Neural crest cell (in vitro differentiated cells): Measurements from ENCODE around the gene VAPB. TPM values are rescaled to one million over a fixed set of nuclear protein-coding genes. Genes with fewer than 3 reads are reported as not detected.

Source experiments
- DNase-seq: peaks from one replicate; pipeline ENCODE4 v3.0.0; 2021; ENCODE audit warnings: low read depth, mixed read lengths, low spot score
- H3K27ac Mint-ChIP-seq: one replicate; pipeline ENCODE4 v1.8.0; 2021; ENCODE audit warnings: mild to moderate bottlenecking, mixed read lengths; ENCODE audit not compliant: unreplicated experiment
- H3K27me3 Mint-ChIP-seq: 2 replicates; pipeline ENCODE4 v1.8.0; 2021; ENCODE audit warnings: low read depth, mild to moderate bottlenecking, mixed read lengths
- H3K36me3 Mint-ChIP-seq: 2 replicates; pipeline ENCODE4 v1.8.0; 2021; ENCODE audit warnings: low read depth, mild to moderate bottlenecking, mixed read lengths
- H3K4me1 Mint-ChIP-seq: 2 replicates; pipeline ENCODE4 v1.8.0; 2021; ENCODE audit warnings: mixed read lengths
- H3K4me3 Mint-ChIP-seq: one replicate; pipeline ENCODE4 v1.8.0; 2021; ENCODE audit warnings: mild to moderate bottlenecking, mixed read lengths
- H3K9me3 Mint-ChIP-seq: 2 replicates; pipeline ENCODE4 v1.8.0; 2021; ENCODE audit warnings: mixed read lengths
- total RNA-seq: library from RNA; stranded (reverse); gene quantifications from 2 replicates; pipeline ENCODE4 v1.2.1, GENCODE V29; 2021
- TF ChIP-seq, protein P1 (sequence below): fragments of 200-600 bp; sonication (generic); conservative IDR thresholded peaks from 2 replicates; pipeline ENCODE4 v1.5.0; 2021; ENCODE audit warnings: antibody characterized with exemption, mild to moderate bottlenecking

Gene VAPB
- total RNA-seq, 1 donor from 2014 or later: 57.7 TPM

DNA sequence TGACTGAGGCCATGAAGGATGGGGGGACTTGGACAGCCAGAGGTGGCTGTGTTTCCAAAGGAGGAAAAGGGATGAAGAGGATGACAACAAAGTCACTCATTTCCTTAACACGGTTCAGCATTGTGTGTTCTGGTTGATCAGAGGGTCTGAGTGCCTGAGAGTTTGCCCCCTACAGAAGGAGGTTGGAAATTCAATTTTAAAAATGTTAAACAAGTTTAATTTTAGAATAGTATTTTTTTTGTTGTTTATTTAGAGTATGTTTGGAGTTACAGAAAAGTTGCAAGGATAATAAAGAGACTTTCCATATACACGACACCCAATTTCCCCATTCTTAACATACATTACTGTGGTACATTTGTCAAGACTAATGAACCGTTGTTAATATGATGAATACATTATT, 10.3 kb upstream of the VAPB start:
- no peak overlapping the region for H3K4me3 Mint-ChIP-seq

DNA sequence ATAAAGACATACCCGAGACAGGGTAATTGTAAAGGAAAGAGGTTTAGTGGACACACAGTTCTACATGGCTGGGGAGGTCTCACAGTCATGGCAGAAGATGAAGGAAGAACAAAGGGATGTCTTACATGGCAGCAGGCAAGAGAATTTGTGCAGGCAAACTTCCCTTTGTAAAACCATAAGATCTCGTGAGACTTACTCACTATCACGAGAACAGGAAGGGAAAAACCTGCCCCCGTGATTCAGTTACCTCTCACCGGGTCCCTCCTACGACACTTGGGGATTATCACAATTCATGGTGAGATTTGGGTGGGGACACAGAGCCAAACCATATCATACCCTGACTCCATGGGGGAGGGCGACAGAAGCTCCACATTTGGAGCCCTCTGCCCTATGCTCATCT, 7.4 kb upstream of the VAPB start:
- Mint-ChIP-seq H3K36me3 (no peaks in the 10 kb centered on the region), H3K4me1 (peaks cover 4% of the 10 kb centered on the region)

More for the DNA sequence above, 10.3 kb upstream of the VAPB start:
- TF ChIP-seq, protein P1, sequence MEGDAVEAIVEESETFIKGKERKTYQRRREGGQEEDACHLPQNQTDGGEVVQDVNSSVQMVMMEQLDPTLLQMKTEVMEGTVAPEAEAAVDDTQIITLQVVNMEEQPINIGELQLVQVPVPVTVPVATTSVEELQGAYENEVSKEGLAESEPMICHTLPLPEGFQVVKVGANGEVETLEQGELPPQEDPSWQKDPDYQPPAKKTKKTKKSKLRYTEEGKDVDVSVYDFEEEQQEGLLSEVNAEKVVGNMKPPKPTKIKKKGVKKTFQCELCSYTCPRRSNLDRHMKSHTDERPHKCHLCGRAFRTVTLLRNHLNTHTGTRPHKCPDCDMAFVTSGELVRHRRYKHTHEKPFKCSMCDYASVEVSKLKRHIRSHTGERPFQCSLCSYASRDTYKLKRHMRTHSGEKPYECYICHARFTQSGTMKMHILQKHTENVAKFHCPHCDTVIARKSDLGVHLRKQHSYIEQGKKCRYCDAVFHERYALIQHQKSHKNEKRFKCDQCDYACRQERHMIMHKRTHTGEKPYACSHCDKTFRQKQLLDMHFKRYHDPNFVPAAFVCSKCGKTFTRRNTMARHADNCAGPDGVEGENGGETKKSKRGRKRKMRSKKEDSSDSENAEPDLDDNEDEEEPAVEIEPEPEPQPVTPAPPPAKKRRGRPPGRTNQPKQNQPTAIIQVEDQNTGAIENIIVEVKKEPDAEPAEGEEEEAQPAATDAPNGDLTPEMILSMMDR: peak; percentile 26
- Mint-ChIP-seq H3K9me3 (peaks cover 6% of the 10 kb centered on the region), H3K4me1 (peaks cover 27% of the 10 kb centered on the region), H3K36me3 (no peaks in the 10 kb centered on the region), H3K27me3 (peaks cover 7% of the 10 kb centered on the region), H3K27ac (no peak overlapping the region)
- no peak for DNase-seq

DNA sequence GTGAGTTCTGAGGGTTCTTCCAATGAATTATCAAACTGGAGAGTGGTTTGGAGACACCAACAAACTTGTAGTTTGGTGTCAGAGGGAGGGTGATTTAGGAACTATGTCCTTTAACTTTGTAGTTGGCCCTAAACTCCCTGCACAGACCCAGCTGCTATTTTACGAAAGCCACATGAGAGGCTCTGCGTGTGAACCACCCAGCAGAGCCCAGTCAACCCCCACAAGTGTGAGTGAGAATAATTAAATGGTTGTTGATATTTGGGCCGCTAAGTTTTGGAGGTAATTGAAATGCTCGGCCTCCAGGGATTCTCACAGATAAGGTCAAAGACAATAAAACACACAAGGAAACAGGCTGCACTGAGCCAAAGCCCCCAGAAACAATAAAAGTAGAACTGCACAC, 6.9 kb upstream of the VAPB start:
- H3K9me3 Mint-ChIP-seq: peaks cover 6% of the 10 kb centered on the region
- no peak overlapping the region for H3K27ac Mint-ChIP-seq
- H3K36me3 Mint-ChIP-seq: no peaks in the 10 kb centered on the region
- TF ChIP-seq, protein P1: no peak
- H3K4me3 Mint-ChIP-seq: no peak overlapping the region
- peaks cover 2% of the 10 kb centered on the region for H3K27me3 Mint-ChIP-seq
- no peak for DNase-seq
- peaks cover 3% of the 10 kb centered on the region for H3K4me1 Mint-ChIP-seq

More for the DNA sequence above, 7.4 kb upstream of the VAPB start:
- H3K27me3 Mint-ChIP-seq: peaks cover 2% of the 10 kb centered on the region
- peak overlapping the region; percentile 45 for H3K27ac Mint-ChIP-seq
- peaks cover 6% of the 10 kb centered on the region for H3K9me3 Mint-ChIP-seq
- TF ChIP-seq, protein P1: no peak
- no peak for DNase-seq
- H3K4me3 Mint-ChIP-seq: no peak overlapping the region

DNA sequence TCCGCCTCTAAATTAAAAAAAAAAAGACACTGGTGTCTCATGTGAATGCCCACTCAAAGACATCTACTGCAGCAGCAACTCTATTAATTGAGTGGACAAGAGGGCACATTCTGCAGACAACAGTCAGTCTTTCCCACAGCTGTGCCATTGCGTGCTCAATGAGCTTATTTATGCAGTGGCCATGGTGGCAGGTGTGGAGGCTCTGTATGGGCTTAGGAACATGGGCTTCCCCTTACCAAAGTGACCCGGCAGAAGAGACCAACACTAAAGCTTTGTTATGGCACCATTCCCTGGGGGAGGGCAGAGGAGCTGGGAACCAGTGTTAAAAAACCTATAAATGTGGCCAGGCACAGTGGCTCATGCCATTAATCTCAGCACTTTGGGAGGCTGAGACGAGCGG, 4.2 kb upstream of the VAPB start:
- DNase-seq: no peak
- Mint-ChIP-seq H3K36me3 (no peaks in the 10 kb centered on the region), H3K27me3 (no peaks in the 10 kb centered on the region), H3K9me3 (peaks cover 6% of the 10 kb centered on the region), H3K4me3 (peak overlapping the region; percentile 11), H3K4me1 (peaks cover 3% of the 10 kb centered on the region), H3K27ac (no peak overlapping the region)
- TF ChIP-seq, protein P1: no peak

DNA sequence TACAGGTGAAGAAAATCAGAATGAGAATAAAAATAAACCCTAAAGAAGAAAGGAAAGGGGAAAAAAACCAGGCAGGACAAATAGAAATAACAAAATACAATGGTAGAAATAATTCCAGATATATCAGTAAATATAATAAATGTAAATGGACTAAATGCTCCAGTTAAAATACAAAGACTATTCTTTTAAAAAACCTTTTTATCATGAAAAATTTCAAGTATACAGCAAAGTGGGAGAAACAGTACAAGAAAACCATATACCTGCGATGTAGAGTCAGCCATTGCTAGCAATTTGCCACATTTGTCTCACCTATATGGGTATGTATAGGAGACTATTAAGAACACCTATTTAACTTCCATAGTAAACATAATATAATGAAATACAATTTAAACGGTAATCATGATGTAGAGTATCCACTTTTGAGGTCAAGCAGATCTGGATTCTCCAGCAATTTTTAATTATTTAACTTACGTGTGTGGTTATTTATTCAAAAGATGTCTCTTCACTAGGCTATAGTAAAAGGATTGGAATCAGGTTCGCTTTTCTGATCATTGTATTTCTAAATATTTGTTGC, 914 bp upstream of the VAPB start:
- TF ChIP-seq, protein P1: no peak
- Mint-ChIP-seq H3K4me3 (peak overlapping the region; percentile 70), H3K27me3 (no peaks in the 10 kb centered on the region), H3K9me3 (no peaks in the 10 kb centered on the region), H3K36me3 (peaks cover 6% of the 10 kb centered on the region), H3K4me1 (peaks cover 31% of the 10 kb centered on the region), H3K27ac (no peak overlapping the region)
- no peak for DNase-seq
